GM12874 (cell line): ENCODE measurements around the gene TTC27.

Source experiments
- CTCF ChIP-seq: IDR thresholded peaks from 2 replicates; pipeline ENCODE4 v1.5.1; 2011; ENCODE audit warnings: low read depth, mild to moderate bottlenecking, control low read depth, low read length, moderate library complexity; ENCODE audit not compliant: insufficient read depth

Gene TTC27

GRCh38 chr2:32641180-32641579 is 13.3 kb downstream of the TTC27 start:
- no peak for TF ChIP-seq CTCF

- no peak for TF ChIP-seq CTCF
Observed at GRCh38 chr2:32647180-32647651, 19.4 kb downstream of the TTC27 start.

- TF ChIP-seq CTCF = no peak
Observed at GRCh38 chr2:32652555-32653209, 24.8 kb downstream of the TTC27 start.

- TF ChIP-seq CTCF = no peak
Observed at GRCh38 chr2:32656069-32656468, 28.2 kb downstream of the TTC27 start.

GRCh38 chr2:32663864-32664263 is 36.0 kb downstream of the TTC27 start:
- no peak for TF ChIP-seq CTCF

- no peak for TF ChIP-seq CTCF
Observed at GRCh38 chr2:32666704-32667103, 38.9 kb downstream of the TTC27 start.

GRCh38 chr2:32668254-32668653 is 40.4 kb downstream of the TTC27 start:
- no peak for TF ChIP-seq CTCF
